C1 segment of cervical spinal cord (tissue), 14 donors: ENCODE results near the gene RMDN2.

Experiments
- DNase-seq, 14 donors: peaks; one replicate each; lab custom pipeline; 2025; lab: John Stamatoyannopoulos, UW

Gene RMDN2

GRCh38 chr2:38038682-38039081, 113.6 kb downstream of the RMDN2 start:
- peak in 1 of 14 donors; percentile 36 for DNase-seq

DNA sequence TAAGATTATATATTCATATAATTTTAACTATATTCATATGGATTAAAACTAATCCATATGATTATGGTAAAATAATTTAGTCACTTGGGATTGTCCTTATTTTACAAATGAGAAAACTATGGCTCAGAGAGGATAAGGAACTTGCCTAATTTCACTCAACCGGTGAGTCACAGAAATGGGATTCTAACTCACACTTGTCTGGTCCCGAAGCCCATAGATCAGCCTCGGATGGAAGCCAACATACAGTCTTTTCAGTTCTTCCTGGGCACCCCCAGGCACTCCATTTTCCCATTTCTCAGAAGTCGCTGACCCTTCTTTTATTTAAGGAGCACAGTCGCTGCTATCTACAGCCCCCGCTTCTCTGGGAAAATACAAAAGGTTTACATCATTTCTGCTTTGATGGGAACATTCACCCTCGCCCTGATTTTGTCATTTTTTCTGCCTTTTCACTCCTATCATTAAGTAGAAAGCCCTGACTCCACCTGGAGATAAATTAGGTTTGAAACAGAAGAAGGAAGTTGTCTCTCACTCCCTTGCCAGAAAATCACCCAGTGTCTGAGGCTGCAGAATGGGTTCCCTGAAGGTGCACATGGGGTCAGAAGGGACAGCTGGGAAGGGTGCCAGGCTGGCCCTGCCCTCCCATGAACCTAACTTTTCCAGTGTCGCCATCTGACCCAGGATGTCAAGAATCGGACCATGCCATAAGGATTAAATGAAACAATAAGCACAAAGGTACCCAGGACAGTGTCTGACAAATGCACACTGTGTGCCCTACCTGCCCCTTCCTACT, 114.2 kb downstream of the RMDN2 start:
- no peak for DNase-seq

DNA sequence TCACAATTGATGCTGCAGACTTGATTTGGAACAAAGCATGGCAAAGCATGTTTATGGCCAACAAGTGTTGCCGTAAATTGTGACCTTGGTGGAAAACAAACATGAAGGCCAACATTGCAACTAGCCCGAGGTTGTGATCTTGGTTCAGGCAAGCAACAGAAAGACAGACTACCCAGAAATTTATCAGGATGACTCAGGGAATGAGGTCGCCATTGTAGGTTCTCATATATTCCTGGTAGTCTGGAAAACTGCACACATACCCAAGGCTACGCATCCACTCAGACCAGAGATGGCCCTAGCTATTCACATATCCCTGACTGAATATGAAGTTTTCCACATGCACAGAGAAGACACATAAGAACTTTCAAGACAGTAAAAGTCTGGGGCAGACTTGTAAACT, 120.7 kb downstream of the RMDN2 start:
- DNase-seq = no peak

DNA sequence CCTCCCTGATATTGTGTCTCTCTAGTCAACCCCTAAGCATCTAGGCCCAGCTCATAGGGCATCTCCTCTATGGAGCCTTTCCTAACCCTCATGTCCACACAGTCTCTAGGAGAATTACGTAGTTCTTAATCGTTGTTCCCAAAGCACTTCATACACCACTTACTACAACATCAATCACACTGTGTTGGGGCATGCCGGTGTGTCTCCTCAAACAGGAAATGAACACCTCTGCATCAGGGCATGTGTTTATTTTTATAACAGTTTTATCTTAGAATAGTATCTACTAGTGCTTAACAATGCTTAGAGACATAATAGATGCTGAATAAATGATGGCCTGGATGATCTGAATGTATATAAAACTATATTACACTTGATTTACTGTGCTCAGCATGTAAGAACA, 131.1 kb downstream of the RMDN2 start:
- no peak for DNase-seq

- DNase-seq = no peak
Observed at GRCh38 chr2:38057651-38058410, 132.7 kb downstream of the RMDN2 start.

DNA sequence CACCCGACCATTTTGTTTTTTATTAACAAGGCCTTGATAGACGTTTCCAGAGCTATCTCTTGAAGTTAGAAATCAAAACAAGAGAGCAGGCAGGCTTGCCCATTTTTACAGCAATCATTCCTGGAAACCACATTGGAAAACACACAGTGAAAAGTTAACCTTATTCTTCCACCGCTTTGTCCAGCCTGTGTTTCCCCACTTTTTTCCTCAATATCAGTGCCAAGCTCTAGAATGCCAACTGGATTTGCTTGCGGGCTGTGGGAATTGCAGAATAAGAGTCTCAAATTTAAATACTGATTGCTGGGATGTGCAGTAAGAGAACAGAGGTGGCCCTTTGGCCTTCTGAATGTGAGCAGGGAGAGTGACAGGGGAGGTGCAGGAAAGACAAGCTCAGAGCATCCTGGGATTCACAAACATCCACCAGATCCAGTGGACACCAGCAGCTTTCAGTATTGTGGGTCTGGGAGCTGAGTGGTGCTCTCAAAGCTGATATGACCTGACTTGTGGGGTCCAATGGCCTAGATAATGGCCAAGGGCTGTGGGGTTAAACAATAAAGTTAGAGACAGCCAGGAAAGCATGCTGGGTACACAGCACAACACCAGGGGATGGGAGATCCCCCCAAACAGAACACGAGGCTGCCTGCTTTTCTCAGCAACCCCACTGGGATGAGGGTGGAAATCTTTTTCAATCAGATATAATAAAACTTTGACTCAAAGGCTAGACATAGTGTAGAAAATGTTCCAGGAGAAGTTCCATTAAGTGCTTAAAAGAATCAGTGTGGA, 135.3 kb downstream of the RMDN2 start:
- DNase-seq = no peak

GRCh38 chr2:38064801-38065501, 139.9 kb downstream of the RMDN2 start:
- no peak for DNase-seq

GRCh38 chr2:38065502-38066135, 140.5 kb downstream of the RMDN2 start:
- DNase-seq = no peak

DNA sequence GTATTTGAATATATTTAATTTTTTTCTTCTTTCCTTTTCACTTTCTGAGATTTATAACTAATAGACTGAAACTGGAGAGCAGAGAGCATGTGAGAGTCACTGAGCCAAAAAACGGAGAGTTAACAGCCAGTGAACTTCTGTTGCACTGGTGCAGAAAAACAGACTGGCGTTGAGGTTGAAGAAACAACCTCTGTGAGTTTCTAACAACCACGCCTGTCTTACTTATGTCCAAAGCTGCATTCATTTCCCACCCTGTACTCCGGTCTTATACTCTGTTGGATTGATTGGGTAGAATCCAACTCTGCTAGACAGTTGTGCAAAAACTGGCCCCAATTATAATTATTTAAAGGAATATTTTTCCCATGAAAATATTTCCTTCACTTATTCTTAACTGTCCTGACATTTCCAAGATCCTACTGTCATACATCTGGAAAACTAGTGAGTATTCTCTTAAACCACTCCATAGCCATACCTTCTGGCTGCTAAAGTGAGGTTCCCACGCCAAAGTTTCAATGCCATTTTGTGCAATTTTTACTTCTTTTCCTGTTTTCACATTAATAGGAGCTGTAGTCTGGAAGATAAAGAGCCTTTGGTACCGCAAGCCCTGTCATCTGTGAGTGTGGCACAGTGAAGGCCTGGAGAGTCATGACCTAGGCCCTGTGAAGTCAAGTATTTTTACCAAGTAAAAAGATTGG, 141.5 kb downstream of the RMDN2 start:
- DNase-seq = no peak
